ENCODE measurements around the gene CYTH1.

DNA sequence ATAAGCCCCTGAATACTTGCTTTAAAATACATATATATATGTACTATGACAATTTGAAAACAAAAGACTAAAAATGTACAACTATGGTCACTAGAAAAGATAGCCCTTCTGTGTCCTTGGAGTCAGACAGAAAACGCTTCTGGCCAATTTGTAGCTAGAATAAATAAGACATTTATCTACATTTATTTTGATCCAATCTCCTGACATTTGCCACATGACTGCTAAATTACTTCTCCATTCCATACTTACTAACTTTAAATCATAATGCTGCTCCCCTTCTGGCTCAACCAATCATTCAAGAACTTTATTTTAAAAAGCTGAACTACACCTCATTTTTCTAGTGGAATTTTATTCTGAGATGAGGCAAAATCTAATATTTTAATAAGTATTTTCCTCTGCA lies 65.8 kb downstream of the CYTH1 start:
- TF ChIP-seq, protein P1, sequence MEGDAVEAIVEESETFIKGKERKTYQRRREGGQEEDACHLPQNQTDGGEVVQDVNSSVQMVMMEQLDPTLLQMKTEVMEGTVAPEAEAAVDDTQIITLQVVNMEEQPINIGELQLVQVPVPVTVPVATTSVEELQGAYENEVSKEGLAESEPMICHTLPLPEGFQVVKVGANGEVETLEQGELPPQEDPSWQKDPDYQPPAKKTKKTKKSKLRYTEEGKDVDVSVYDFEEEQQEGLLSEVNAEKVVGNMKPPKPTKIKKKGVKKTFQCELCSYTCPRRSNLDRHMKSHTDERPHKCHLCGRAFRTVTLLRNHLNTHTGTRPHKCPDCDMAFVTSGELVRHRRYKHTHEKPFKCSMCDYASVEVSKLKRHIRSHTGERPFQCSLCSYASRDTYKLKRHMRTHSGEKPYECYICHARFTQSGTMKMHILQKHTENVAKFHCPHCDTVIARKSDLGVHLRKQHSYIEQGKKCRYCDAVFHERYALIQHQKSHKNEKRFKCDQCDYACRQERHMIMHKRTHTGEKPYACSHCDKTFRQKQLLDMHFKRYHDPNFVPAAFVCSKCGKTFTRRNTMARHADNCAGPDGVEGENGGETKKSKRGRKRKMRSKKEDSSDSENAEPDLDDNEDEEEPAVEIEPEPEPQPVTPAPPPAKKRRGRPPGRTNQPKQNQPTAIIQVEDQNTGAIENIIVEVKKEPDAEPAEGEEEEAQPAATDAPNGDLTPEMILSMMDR (IDR thresholded peaks at IDR 0.05): no peak
- TF ChIP-seq POLR2A (IDR thresholded peaks at IDR 0.05): no peak

Measured in adrenal gland (tissue), 5 donors.